HepG2 (cell line): ENCODE results near the gene TGFA. TPM values are rescaled to one million over a fixed set of nuclear protein-coding genes. Genes with fewer than 3 reads are reported as not detected.
A peak's percentile ranks its signal among the peaks of the same experiment; 100 is the strongest.

ENCODE experiments used
- ATF3 ChIP-seq: sonication (generic); formaldehyde crosslinking; IDR thresholded peaks from 2 replicates; pipeline ENCODE4 v1.4.0; 2020; ENCODE audit warnings: missing genetic modification reagents
- CSRNP2 ChIP-seq: sonication (generic); formaldehyde crosslinking; conservative IDR thresholded peaks from 2 replicates; pipeline ENCODE4 v1.8.0; 2022; ENCODE audit warnings: low read depth, missing genetic modification reagents
- DDIT3 ChIP-seq: sonication (generic); formaldehyde crosslinking; IDR thresholded peaks from 2 replicates; pipeline ENCODE4 v1.4.0; 2020; ENCODE audit warnings: mild to moderate bottlenecking, missing genetic modification reagents
- JUNB ChIP-seq: sonication (generic); formaldehyde crosslinking; IDR thresholded peaks from 2 replicates; pipeline ENCODE4 v1.8.0; 2022; ENCODE audit warnings: missing genetic modification reagents, mild to moderate bottlenecking, borderline replicate concordance
- KDM4B ChIP-seq: sonication (generic); formaldehyde crosslinking; IDR thresholded peaks from 2 replicates; pipeline ENCODE4 v1.4.0; 2020; ENCODE audit warnings: missing genetic modification reagents
- MEIS2 ChIP-seq: sonication (generic); formaldehyde crosslinking; IDR thresholded peaks from 2 replicates; pipeline ENCODE4 v1.9.0; 2021; ENCODE audit warnings: mild to moderate bottlenecking, missing genetic modification reagents
- NCOA2 ChIP-seq: sonication (generic); formaldehyde crosslinking; IDR thresholded peaks from 2 replicates; pipeline ENCODE4 v1.8.0; 2022; ENCODE audit warnings: inconsistent platforms
- NFE2L2 ChIP-seq: fragments of 150-350 bp; IDR thresholded peaks from 2 replicates; pipeline ENCODE4 v1.6.1; 2014; ENCODE audit warnings: low read length
- NR0B2 ChIP-seq: sonication (generic); formaldehyde crosslinking; IDR thresholded peaks from 2 replicates; pipeline ENCODE4 v1.4.0; 2020; ENCODE audit warnings: mild to moderate bottlenecking, missing genetic modification reagents
- PRMT3 ChIP-seq: sonication (generic); formaldehyde crosslinking; IDR thresholded peaks from 2 replicates; pipeline ENCODE4 v1.8.1; 2022; ENCODE audit warnings: low read depth, mild to moderate bottlenecking, moderate library complexity, missing genetic modification reagents, borderline replicate concordance
- RCOR2 ChIP-seq: IDR thresholded peaks from 2 replicates; pipeline ENCODE4 v1.6.1; 2016; ENCODE audit warnings: missing biosample characterization, missing genetic modification reagents
- SMAD9 ChIP-seq: sonication (generic); formaldehyde crosslinking; IDR thresholded peaks from 2 replicates; pipeline ENCODE4 v1.5.1; 2020; ENCODE audit warnings: mild to moderate bottlenecking, missing genetic modification reagents
- THRA ChIP-seq: sonication (generic); formaldehyde crosslinking; IDR thresholded peaks from 2 replicates; pipeline ENCODE4 v1.4.0; 2020; ENCODE audit warnings: missing genetic modification reagents, borderline replicate concordance
- ZFP90 ChIP-seq: sonication (generic); formaldehyde crosslinking; IDR thresholded peaks from 2 replicates; pipeline ENCODE4 v1.8.0; 2022; ENCODE audit warnings: missing genetic modification reagents, mild to moderate bottlenecking, inconsistent platforms, borderline replicate concordance
- ZFX ChIP-seq: sonication (generic); formaldehyde crosslinking; IDR thresholded peaks from 2 replicates; pipeline ENCODE4 v1.4.0; 2020; ENCODE audit warnings: mild to moderate bottlenecking, low read depth, missing genetic modification reagents, moderate library complexity
- ZHX2 ChIP-seq, 2 experiments: sonication (generic) in 1 of 2; formaldehyde crosslinking in 1 of 2; IDR thresholded peaks; 2 replicates each; pipeline versions ENCODE4 v1.6.1 to v1.9.0; 2014 to 2022; ENCODE audit warnings: antibody characterized with exemption in 1 of 2, borderline replicate concordance in 1 of 2, inconsistent platforms in 1 of 2, low read depth in 1 of 2, missing genetic modification reagents in 1 of 2
- ZNF12 ChIP-seq: sonication (generic); formaldehyde crosslinking; IDR thresholded peaks from 2 replicates; pipeline ENCODE4 v1.5.0; 2020; ENCODE audit warnings: missing genetic modification reagents
- ZNF331 ChIP-seq: sonication (generic); formaldehyde crosslinking; IDR thresholded peaks from 2 replicates; pipeline ENCODE4 v1.4.0; 2020; ENCODE audit warnings: missing genetic modification reagents
- ZNF589 ChIP-seq: sonication (generic); formaldehyde crosslinking; conservative IDR thresholded peaks from 2 replicates; pipeline ENCODE4 v1.8.0; 2022; ENCODE audit warnings: mild to moderate bottlenecking, moderate library complexity, missing genetic modification reagents
- polyA plus RNA-seq, 8 experiments: library from polyadenylated mRNA; depleted of rRNA in 3 of 8; stranded (reverse) in 7 of 8; unstranded in 1 of 8; fragments of >200 nt; fragmentation: Illumina TruSeq in 4 of 8; extraction: Trizol in 4 of 8; gene quantifications; 2 replicates each; pipeline versions ENCODE4 v1.2.1 to v1.2.3, GENCODE V29; 2011 to 2016; ENCODE audit warnings: low read depth in 4 of 8, missing spikeins in 1 of 8, mixed read lengths in 1 of 8; ENCODE audit not compliant: insufficient read depth in 1 of 8
- total RNA-seq, 5 experiments: library from RNA; depleted of rRNA; stranded (reverse); fragments of >200 nt; fragmentation: Illumina TruSeq; extraction: Trizol; gene quantifications; 2 replicates each; pipeline ENCODE4 v1.2.3, GENCODE V29; 2016; ENCODE audit warnings: low read depth in 1 of 5

TGFA gene
- total and polyA plus RNA-seq, 2 of the 13 experiments (the other 11 are each of a cell fraction or from before 2014, with no cell fraction given), result 7.8 to 15.3 TPM

- no peak for TF ChIP-seq JUNB (CRISPR knock-in tag)
- TF ChIP-seq ZFX, result peak; percentile 73
- TF ChIP-seq ZNF589, result no peak
- no peak for TF ChIP-seq KDM4B (CRISPR knock-in tag)
- no peak for TF ChIP-seq THRA (CRISPR knock-in tag)
- TF ChIP-seq NR0B2, result peak; percentile 48; the same call in 1 of the 2 replicates
- TF ChIP-seq CSRNP2 (CRISPR knock-in tag), result no peak
- 0 out of 2 replicates have a peak, but pooled peaks have one; percentile 27 for TF ChIP-seq PRMT3 (CRISPR knock-in tag)
- no peak for TF ChIP-seq DDIT3 (CRISPR knock-in tag)
- peak; percentile 50; the same call in 1 of the 2 replicates for TF ChIP-seq NCOA2 (CRISPR knock-in tag)
- TF ChIP-seq ZFP90 (CRISPR knock-in tag), result peak; percentile 82; the same call in 1 of the 2 replicates
- peak; percentile 65; the same call in 1 of the 2 replicates for TF ChIP-seq RCOR2 (CRISPR knock-in tag)
- TF ChIP-seq SMAD9 (CRISPR knock-in tag), result 0 out of 2 replicates have a peak, but pooled peaks have one; percentile 42
- no peak for TF ChIP-seq ZNF12 (CRISPR knock-in tag)
- no peak for TF ChIP-seq ZHX2 (IDR thresholded peaks at IDR 0.05; ENCODE audit: low read depth)
- TF ChIP-seq ZHX2 (CRISPR knock-in tag; IDR thresholded peaks at IDR 0.05; ENCODE audit: borderline replicate concordance), result no peak
- no peak for TF ChIP-seq ATF3 (CRISPR knock-in tag)
- TF ChIP-seq NFE2L2, result no peak
- TF ChIP-seq ZNF331, result peak; percentile 38; the same call in 1 of the 2 replicates
- peak; percentile 33; the same call in 1 of the 2 replicates for TF ChIP-seq MEIS2 (CRISPR knock-in tag)
These were observed 3.7 kb upstream of the TGFA start (continued) for GRCh38 chr2:70557171-70557838.
